Peyer's patch (tissue), 4 donors: Measurements from ENCODE around the gene CXCL6. TPM values are rescaled to one million over a fixed set of nuclear protein-coding genes. Genes with fewer than 3 reads are reported as not detected.

Source experiments
- DNase-seq, 3 donors: peaks; one replicate each; pipeline ENCODE4 v3.0.0-alpha.2; 2017 to 2019
- H3K27ac ChIP-seq, 4 donors: fragments of 200-600 bp; sonication (generic); one replicate each; pipeline ENCODE4 v1.5.1; 2016 to 2019
- H3K27me3 ChIP-seq, 2 donors: fragments of 200-600 bp; sonication (generic); one replicate each; pipeline ENCODE4 v1.5.1; 2019
- H3K36me3 ChIP-seq, 3 donors: fragments of 200-600 bp; sonication (generic); one replicate each; pipeline ENCODE4 v1.5.1; 2016 to 2019
- H3K4me1 ChIP-seq, 4 donors: fragments of 200-600 bp; sonication (generic); one replicate each; pipeline ENCODE4 v1.5.1; 2016 to 2019
- H3K4me3 ChIP-seq, 4 donors: fragments of 200-600 bp; sonication (generic); 1 replicate in 3 of 4; 2 replicates in 1 of 4; pipeline ENCODE4 v1.5.1; 2016 to 2019; ENCODE audit warnings: mild to moderate bottlenecking in 1 of 4
- H3K9me3 ChIP-seq, 4 donors: fragments of 200-600 bp; sonication (generic); one replicate each; pipeline ENCODE4 v1.5.1; 2016 to 2019; ENCODE audit warnings: mild to moderate bottlenecking in 1 of 4
- CTCF ChIP-seq, 6 experiments: fragments of 450-650 bp in 4 of 6; fragments of 200-600 bp in 2 of 6; sonication (generic) in 1 of 6; IDR thresholded peaks; one replicate each; pipeline ENCODE4 v1.5.1; 2017 to 2019; ENCODE audit warnings: antibody characterized with exemption in 6 of 6, mild to moderate bottlenecking in 3 of 6, moderate library complexity in 1 of 6
- POLR2A ChIP-seq, 2 donors: fragments of 450-650 bp; IDR thresholded peaks; one replicate each; pipeline ENCODE4 v1.5.1; 2017; ENCODE audit warnings: antibody characterized with exemption in 2 of 2, mild to moderate bottlenecking in 2 of 2, moderate library complexity in 2 of 2
- total RNA-seq, 4 donors: library from RNA; depleted of rRNA; stranded (reverse); fragments of >200 nt; gene quantifications; one replicate each; pipeline ENCODE4 v1.1.0, GENCODE V29; 2016

CXCL6 gene
- total RNA-seq, 4 donors from 2014 or later: 1.6 TPM; not detected in 3

- TF ChIP-seq CTCF (IDR thresholded peaks at IDR 0.05) (no peak), POLR2A (IDR thresholded peaks at IDR 0.05) (no peak)
- Histone ChIP-seq H3K36me3 (no peaks in the 10 kb centered on the region), H3K4me1 (no peaks in the 10 kb centered on the region), H3K4me3 (no peak overlapping the region), H3K9me3 (no peaks in the 10 kb centered on the region), H3K27me3 (no peaks in the 10 kb centered on the region), H3K27ac (no peak overlapping the region)
- DNase-seq: no peak
Measured at GRCh38 chr4:73885574-73886267, 49.2 kb downstream of the CXCL6 start.

Other genes starting within 250 kb of the CXCL6 start
- gene RASSF6, start 216.2 kb upstream of the CXCL6 start, total RNA-seq: 10 to 100 TPM; 37.3 to 48.7 (median 41.6) TPM
- gene CXCL8, start 96.1 kb upstream of the CXCL6 start, total RNA-seq: 10 to 100 TPM in 1 of 4 donors, not detected in 3; 25.6 TPM
- not detected for gene PF4V1, start 16.6 kb downstream of the CXCL6 start, total RNA-seq
- gene CXCL1, start 32.7 kb downstream of the CXCL6 start, total RNA-seq: 10 to 100 TPM in 1 of 4 donors, 1 to 10 TPM in 3; 4.1 to 69.3 (median 6.8) TPM
- gene PF4, start 145.3 kb downstream of the CXCL6 start, total RNA-seq: not detected
- not detected for gene PPBP, start 151.5 kb downstream of the CXCL6 start, total RNA-seq
- not detected for gene CXCL5, start 162.0 kb downstream of the CXCL6 start, total RNA-seq
- 1 to 10 TPM; 1.5 to 3.3 (median 2.2) TPM for gene CXCL3, start 202.0 kb downstream of the CXCL6 start, total RNA-seq